Trophoblast cell (in vitro differentiated cells and primary cell): Measurements from ENCODE around the gene FXYD3.
A peak's percentile ranks its signal among the peaks of the same experiment; 100 is the strongest.

Experiments
- DNase-seq, 2 donors: peaks; one replicate each; pipeline ENCODE4 v3.0.0-alpha.2; 2016
- H2AFZ ChIP-seq: 2 replicates; pipeline ENCODE4 v1.6.1; 2013; ENCODE audit warnings: low read length, moderate library complexity, mild to moderate bottlenecking; ENCODE audit not compliant: insufficient read depth, poor library complexity
- H2AK5ac ChIP-seq: 2 replicates; pipeline ENCODE4 v1.6.1; 2013; ENCODE audit warnings: mild to moderate bottlenecking, low read length
- H2BK120ac ChIP-seq: 2 replicates; pipeline ENCODE4 v1.6.1; 2013; ENCODE audit warnings: low read length, mild to moderate bottlenecking, moderate library complexity; ENCODE audit not compliant: insufficient read depth, poor library complexity
- H2BK12ac ChIP-seq: 2 replicates; pipeline ENCODE4 v1.6.1; 2013; ENCODE audit warnings: mild to moderate bottlenecking, low read length, moderate library complexity
- H2BK5ac ChIP-seq: 2 replicates; pipeline ENCODE4 v1.6.1; 2013; ENCODE audit warnings: low read length, low read depth, moderate library complexity, mild to moderate bottlenecking; ENCODE audit not compliant: poor library complexity
- H3K14ac ChIP-seq: 2 replicates; pipeline ENCODE4 v1.6.1; 2013; ENCODE audit warnings: mild to moderate bottlenecking, low read length
- H3K18ac ChIP-seq: 2 replicates; pipeline ENCODE4 v1.6.1; 2013; ENCODE audit warnings: mild to moderate bottlenecking, low read length
- H3K23ac ChIP-seq: 2 replicates; pipeline ENCODE4 v1.6.1; 2013; ENCODE audit warnings: low read length
- H3K27ac ChIP-seq: 2 replicates; pipeline ENCODE4 v1.5.1; 2013; ENCODE audit warnings: low read depth, mild to moderate bottlenecking, inconsistent platforms, low read length, moderate library complexity
- H3K27me3 ChIP-seq: 2 replicates; pipeline ENCODE4 v1.6.1; 2013; ENCODE audit warnings: inconsistent platforms, mild to moderate bottlenecking, low read length, moderate library complexity; ENCODE audit not compliant: insufficient read depth
- H3K36me3 ChIP-seq, 2 experiments: 1 replicate in 1 of 2; 2 replicates in 1 of 2; pipeline ENCODE4 v1.6.1; 2013; ENCODE audit warnings: low read length in 2 of 2, mild to moderate bottlenecking in 2 of 2, moderate library complexity in 1 of 2; ENCODE audit not compliant: insufficient read depth in 2 of 2, control insufficient read depth in 1 of 2
- H3K4ac ChIP-seq: 2 replicates; pipeline ENCODE4 v1.6.1; 2013; ENCODE audit warnings: low read depth, mild to moderate bottlenecking, low read length, moderate library complexity
- H3K4me1 ChIP-seq, 2 experiments: 1 replicate in 1 of 2; 2 replicates in 1 of 2; pipeline ENCODE4 v1.6.1; 2013; ENCODE audit warnings: low read length in 2 of 2, mild to moderate bottlenecking in 2 of 2, moderate library complexity in 1 of 2; ENCODE audit not compliant: insufficient read depth in 2 of 2, control insufficient read depth in 1 of 2
- H3K4me2 ChIP-seq: 2 replicates; pipeline ENCODE4 v1.6.1; 2013; ENCODE audit warnings: inconsistent platforms, mild to moderate bottlenecking, low read length, moderate library complexity
- H3K4me3 ChIP-seq: 2 replicates; pipeline ENCODE4 v1.5.1; 2013; ENCODE audit warnings: mild to moderate bottlenecking, low read depth, low read length, inconsistent platforms
- H3K79me1 ChIP-seq: one replicate; pipeline ENCODE4 v1.6.1; 2013; ENCODE audit warnings: low read length
- H3K79me2 ChIP-seq: 2 replicates; pipeline ENCODE4 v1.6.1; 2013; ENCODE audit warnings: low read length, mild to moderate bottlenecking; ENCODE audit not compliant: control insufficient read depth, insufficient read depth, poor library complexity
- H3K9ac ChIP-seq: 2 replicates; pipeline ENCODE4 v1.6.1; 2013; ENCODE audit warnings: mild to moderate bottlenecking, low read length
- H3K9me3 ChIP-seq: 2 replicates; pipeline ENCODE4 v1.6.1; 2013; ENCODE audit warnings: low read depth, mild to moderate bottlenecking, control low read depth, inconsistent platforms, low read length; ENCODE audit not compliant: insufficient read depth
- H4K12ac ChIP-seq: 2 replicates; pipeline ENCODE4 v1.6.1; 2013; ENCODE audit warnings: low read depth, mild to moderate bottlenecking, low read length, moderate library complexity
- H4K8ac ChIP-seq: 2 replicates; pipeline ENCODE4 v1.6.1; 2013; ENCODE audit warnings: low read depth, mild to moderate bottlenecking, low read length, moderate library complexity
- H4K91ac ChIP-seq: one replicate; pipeline ENCODE4 v1.6.1; 2013; ENCODE audit warnings: low read depth, mild to moderate bottlenecking, low read length, moderate library complexity
- WGBS: extraction: QIAGEN DNeasy Blood & Tissue Kit; methylation state at CpG from one replicate; pipeline ENCODE4 v1.1.7; 2013; ENCODE audit warnings: missing lambda C conversion rate; ENCODE audit not compliant: insufficient read length, insufficient coverage; ENCODE audit errors: extremely low coverage; 5-methylcytosine and 5-hydroxymethylcytosine counted together

FXYD3 gene

GRCh38 chr19:35112995-35113688 lies 2.5 kb upstream of the FXYD3 start:
- WGBS, result no CpG with 5 or more reads among the region's 15 CpGs

GRCh38 chr19:35114353-35115176 lies 1.1 kb upstream of the FXYD3 start:
- Histone ChIP-seq H2AK5ac (no peak overlapping the region), H3K4me2 (peak overlapping the region; percentile 48), H3K4me3 (no peak overlapping the region), H3K23ac (no peak overlapping the region), H2BK12ac (no peak overlapping the region), H3K9ac (no peak overlapping the region), H3K4me1 (peaks cover 4 to 10% of the 10 kb centered on the region in 2 experiments), H3K14ac (no peak overlapping the region), H4K12ac (no peak overlapping the region), H3K79me2 (no peaks in the 10 kb centered on the region), H3K36me3 (no peaks in the 10 kb centered on the region), H3K27ac (no peak overlapping the region), H4K91ac (peak overlapping the region; percentile 18), H3K9me3 (no peaks in the 10 kb centered on the region), H3K18ac (peak overlapping the region; percentile 65), H2AFZ (peak overlapping the region; percentile 71), H3K4ac (no peak overlapping the region), H4K8ac (peak overlapping the region; percentile 31), H2BK5ac (no peak overlapping the region), H3K79me1 (peaks cover 3% of the 10 kb centered on the region), H3K27me3 (no peaks in the 10 kb centered on the region), H2BK120ac (peak overlapping the region; percentile 5)
- peak in 1 of 2 donors; percentile 62 for DNase-seq
- WGBS, result no CpG with 5 or more reads among the region's 23 CpGs

More at GRCh38 chr19:35112995-35113688, 2.5 kb upstream of the FXYD3 start:
- Histone ChIP-seq H2BK5ac (no peak overlapping the region), H2AFZ (no peak overlapping the region), H2AK5ac (no peak overlapping the region), H3K4ac (no peak overlapping the region), H3K9me3 (peaks cover 2% of the 10 kb centered on the region), H4K91ac (no peak overlapping the region), H4K8ac (no peak overlapping the region), H3K18ac (no peak overlapping the region), H3K79me1 (peaks cover 3% of the 10 kb centered on the region), H3K4me1 (peaks cover 4 to 10% of the 10 kb centered on the region in 2 experiments), H3K4me2 (no peak overlapping the region), H3K4me3 (no peak overlapping the region), H4K12ac (no peak overlapping the region), H3K36me3 (no peaks in the 10 kb centered on the region), H2BK12ac (no peak overlapping the region), H3K9ac (no peak overlapping the region), H3K79me2 (no peaks in the 10 kb centered on the region), H3K27me3 (no peaks in the 10 kb centered on the region), H2BK120ac (no peak overlapping the region), H3K27ac (no peak overlapping the region), H3K23ac (no peak overlapping the region), H3K14ac (no peak overlapping the region)
- no peak for DNase-seq

GRCh38 chr19:35116072-35116801 lies 614 bp downstream of the FXYD3 start:
- no peak overlapping the region for H3K23ac ChIP-seq
- H2AK5ac ChIP-seq, result no peak overlapping the region
- peak in 1 of 2 donors; percentile 48 for DNase-seq
- no peaks in the 10 kb centered on the region for H3K27me3 ChIP-seq
- WGBS, result no CpG with 5 or more reads among the region's 13 CpGs
- H2BK120ac ChIP-seq, result no peak overlapping the region
- peaks cover 4 to 10% of the 10 kb centered on the region in 2 experiments for H3K4me1 ChIP-seq
- H3K4me2 ChIP-seq, result no peak overlapping the region
- H2BK5ac ChIP-seq, result no peak overlapping the region
- H3K18ac ChIP-seq, result no peak overlapping the region
- H4K12ac ChIP-seq, result no peak overlapping the region
- H3K9ac ChIP-seq, result no peak overlapping the region
- H3K27ac ChIP-seq, result no peak overlapping the region
- H3K4ac ChIP-seq, result no peak overlapping the region
- H2BK12ac ChIP-seq, result no peak overlapping the region
- H3K36me3 ChIP-seq, result no peaks in the 10 kb centered on the region
- no peak overlapping the region for H2AFZ ChIP-seq
- peaks cover 3% of the 10 kb centered on the region for H3K79me1 ChIP-seq
- no peak overlapping the region for H3K14ac ChIP-seq
- no peak overlapping the region for H4K91ac ChIP-seq
- H3K4me3 ChIP-seq, result no peak overlapping the region
- no peaks in the 10 kb centered on the region for H3K79me2 ChIP-seq
- H4K8ac ChIP-seq, result no peak overlapping the region
- H3K9me3 ChIP-seq, result no peaks in the 10 kb centered on the region

- Histone ChIP-seq H4K8ac (no peak overlapping the region), H2BK120ac (no peak overlapping the region), H3K18ac (no peak overlapping the region), H2AFZ (no peak overlapping the region), H3K36me3 (no peaks in the 10 kb centered on the region), H3K23ac (no peak overlapping the region), H3K79me1 (peaks cover 3% of the 10 kb centered on the region), H3K14ac (no peak overlapping the region), H4K12ac (no peak overlapping the region), H3K4me2 (no peak overlapping the region), H3K4me3 (no peak overlapping the region), H3K27ac (no peak overlapping the region), H2AK5ac (no peak overlapping the region), H3K9me3 (no peaks in the 10 kb centered on the region), H2BK12ac (no peak overlapping the region), H3K4me1 (peaks cover 4 to 10% of the 10 kb centered on the region in 2 experiments), H3K9ac (no peak overlapping the region), H4K91ac (no peak overlapping the region), H3K27me3 (no peaks in the 10 kb centered on the region), H3K79me2 (no peaks in the 10 kb centered on the region), H3K4ac (no peak overlapping the region), H2BK5ac (no peak overlapping the region)
- no peak for DNase-seq
- WGBS, result no CpG with 5 or more reads among the region's 8 CpGs
Observed at GRCh38 chr19:35117116-35117515, 1.5 kb downstream of the FXYD3 start.
